GM18505 (cell line): Measurements from ENCODE around the gene NDRG2.
"Not testable (repeated sequence)": the region's sequence is repeated elsewhere in the genome, so short reads cannot be mapped to it uniquely, and the experiment has no call there.

Experiments
- ATAC-seq: cut with Tn5 transposase; IDR thresholded peaks from one replicate; pipeline ENCODE4 v1.9.1; 2021; ENCODE audit not compliant: unreplicated experiment
- POLR2A ChIP-seq: IDR thresholded peaks from 4 replicates; pipeline ENCODE4 v1.6.1; 2011; ENCODE audit warnings: borderline replicate concordance; ENCODE audit not compliant: insufficient read depth, insufficient read length; ENCODE audit errors: extremely low read depth

Gene NDRG2

DNA sequence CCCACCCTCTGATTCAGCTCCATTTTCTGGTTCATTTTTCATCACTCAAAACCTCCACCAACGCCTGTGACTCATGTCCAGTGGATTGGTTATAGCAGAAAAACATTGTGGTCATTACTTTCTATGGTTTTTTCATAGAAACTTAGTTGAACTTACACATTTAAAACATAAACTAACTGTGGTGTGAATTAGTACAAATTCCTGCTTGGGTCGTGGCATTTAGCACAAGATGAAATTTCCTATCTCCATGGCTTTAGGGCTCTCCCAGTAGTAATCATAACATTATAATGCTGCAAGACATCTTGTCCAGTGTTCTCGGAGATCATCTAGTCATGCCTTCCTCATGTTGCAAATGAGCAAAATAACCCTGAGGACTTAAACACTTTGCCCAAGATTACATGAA is 24.4 kb upstream of the NDRG2 start:
- no peak for TF ChIP-seq POLR2A
- ATAC-seq, result no peak

DNA sequence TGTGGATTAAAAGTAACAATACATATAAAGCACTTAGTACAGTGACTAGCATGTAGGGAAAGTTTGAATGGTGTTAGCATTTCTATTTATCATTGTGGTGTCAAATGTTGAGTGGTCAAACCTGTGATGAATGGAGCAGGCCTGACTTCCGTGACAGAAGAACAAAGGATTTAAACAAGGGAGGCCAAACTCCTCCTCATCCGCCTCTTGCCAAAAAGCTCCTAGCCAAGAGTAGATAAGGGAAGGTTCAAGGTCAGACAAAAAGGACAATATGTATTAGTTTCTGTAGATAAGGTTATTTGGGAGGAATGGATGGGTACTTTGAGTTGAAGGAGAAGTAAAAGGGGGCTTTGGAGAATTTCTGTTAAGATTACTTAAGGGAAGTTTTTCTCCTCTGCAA is 23.8 kb upstream of the NDRG2 start:
- no peak for ATAC-seq

DNA sequence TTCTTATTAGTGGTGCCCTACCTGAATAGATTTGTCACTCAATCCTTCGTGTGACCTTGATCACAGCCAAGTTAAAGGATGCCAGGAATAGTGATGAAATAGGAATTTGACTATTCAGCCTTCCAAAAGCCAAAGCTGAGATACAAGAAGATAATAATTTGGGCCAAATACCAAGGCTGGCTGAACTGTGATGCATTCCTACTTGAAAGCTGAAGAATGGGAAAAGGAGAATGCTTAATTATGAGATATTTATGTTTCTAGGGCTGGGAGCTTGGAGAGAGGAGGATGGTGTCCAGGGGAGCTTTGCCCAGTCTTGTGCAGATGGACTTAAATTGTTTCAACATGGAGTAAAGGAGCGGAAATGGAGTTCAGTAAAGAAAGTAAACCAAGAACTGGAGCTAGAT is 22.5 kb upstream of the NDRG2 start:
- TF ChIP-seq POLR2A, result no peak
- ATAC-seq, result no peak

More for the DNA sequence above, 23.8 kb upstream of the NDRG2 start:
- no peak for TF ChIP-seq POLR2A

DNA sequence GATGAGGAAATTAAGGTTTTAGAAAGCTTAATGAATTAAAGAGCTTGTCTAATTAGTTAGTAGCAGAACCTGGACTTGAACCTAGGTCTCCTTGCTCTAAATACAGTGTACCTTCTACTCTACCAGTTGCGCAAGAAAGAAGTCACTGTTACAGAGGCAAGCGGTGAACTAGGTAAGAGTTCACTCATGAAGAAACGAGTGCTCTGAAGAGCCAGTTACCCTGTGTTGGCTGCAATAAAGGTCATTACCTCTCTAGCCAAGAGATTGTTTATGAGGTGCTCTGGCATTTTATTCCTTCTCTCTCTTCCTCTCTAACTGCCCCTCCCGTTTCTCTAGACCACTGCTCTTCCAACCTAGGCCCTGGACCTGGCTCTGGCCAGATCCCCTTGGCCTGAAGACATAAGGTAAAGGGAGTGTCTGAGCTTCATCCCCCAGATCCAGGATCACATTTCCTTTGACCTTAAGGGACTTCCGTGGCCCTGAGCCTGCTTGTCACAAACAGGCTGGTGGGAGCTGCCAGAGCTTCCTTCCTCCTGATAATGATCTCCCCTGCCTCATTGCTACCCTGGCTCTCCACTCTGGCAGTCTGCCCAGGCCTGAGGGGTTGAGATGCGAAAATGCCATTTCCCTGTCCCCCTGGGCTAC is 19.2 kb upstream of the NDRG2 start:
- TF ChIP-seq POLR2A, result no peak
- ATAC-seq, result no peak

DNA sequence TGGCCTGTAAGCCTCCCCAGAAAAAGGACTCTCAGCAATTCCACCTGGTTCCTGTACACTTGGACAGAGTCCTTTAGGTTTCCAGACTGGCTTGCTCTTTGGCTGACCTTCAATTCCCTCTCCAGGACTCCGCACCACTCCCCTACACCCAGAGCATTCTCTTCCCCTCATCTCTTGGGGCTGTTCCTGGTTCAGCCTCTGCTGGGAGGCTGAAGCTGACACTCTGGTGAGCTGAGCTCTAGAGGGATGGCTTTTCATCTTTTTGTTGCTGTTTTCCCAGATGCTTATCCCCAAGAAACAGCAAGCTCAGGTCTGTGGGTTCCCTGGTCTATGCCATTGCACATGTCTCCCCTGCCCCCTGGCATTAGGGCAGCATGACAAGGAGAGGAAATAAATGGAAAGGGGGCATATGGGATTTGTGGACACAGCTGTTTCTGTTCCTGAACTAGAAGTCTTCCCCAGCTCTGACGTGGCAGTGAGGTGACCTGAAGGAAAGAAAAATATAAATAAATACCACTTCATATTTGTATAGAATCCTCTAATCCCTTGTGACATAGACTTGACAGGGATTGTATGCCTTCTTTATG is 18.6 kb upstream of the NDRG2 start:
- ATAC-seq, result no peak
- TF ChIP-seq POLR2A, result no peak

DNA sequence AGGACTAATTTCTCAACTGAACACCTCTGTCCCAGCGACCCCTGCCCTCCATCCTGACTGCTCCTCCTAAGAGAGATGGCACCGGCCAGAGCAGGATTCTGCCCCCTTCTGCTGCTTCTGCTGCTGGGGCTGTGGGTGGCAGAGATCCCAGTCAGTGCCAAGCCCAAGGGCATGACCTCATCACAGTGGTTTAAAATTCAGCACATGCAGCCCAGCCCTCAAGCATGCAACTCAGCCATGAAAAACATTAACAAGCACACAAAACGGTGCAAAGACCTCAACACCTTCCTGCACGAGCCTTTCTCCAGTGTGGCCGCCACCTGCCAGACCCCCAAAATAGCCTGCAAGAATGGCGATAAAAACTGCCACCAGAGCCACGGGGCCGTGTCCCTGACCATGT is 18.1 kb upstream of the NDRG2 start:
- no peak for ATAC-seq
- TF ChIP-seq POLR2A, result no peak

DNA sequence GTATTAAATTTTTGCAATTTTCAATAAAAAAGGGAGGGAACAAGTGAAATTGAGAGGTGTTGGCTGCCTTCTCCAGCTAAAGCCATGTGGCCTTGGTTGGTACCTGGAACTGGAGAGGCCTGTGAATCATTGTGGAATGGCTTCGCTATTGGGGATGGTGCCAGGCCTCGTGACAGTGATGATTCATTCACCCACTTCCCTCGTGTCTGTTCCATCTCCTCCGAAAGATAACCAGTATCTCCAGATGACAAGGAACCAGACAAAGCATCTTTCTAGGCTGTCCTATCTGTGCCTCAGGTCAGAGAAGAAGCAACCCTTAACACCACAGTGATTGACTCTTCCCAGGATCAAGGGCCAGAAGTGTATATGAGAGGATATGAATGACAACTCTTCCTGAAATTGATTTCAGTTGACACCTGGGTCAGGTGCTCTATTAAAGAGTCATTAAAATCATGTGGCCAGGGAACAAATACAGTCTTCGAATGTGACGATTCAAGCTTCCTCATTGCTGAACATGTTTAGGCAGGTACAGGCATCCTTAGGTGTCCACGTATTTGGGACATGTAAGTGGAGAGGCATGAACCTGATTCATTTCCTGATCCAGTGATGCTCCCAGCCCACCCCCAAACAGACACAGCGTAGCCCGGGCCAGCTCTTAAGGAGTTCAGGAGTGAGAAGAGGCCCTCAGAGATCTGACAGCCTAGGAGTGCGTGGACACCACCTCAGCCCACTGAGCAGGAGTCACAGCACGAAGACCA is 17.0 kb upstream of the NDRG2 start, which contains the start of gene RNASE7:
Gene RNASE7 (plus strand): TSS at position 687 of the 758 bp plus-strand sequence. CDS start 631 bp downstream, outside the sequence.
- no peak for ATAC-seq
- TF ChIP-seq POLR2A, result no peak

DNA sequence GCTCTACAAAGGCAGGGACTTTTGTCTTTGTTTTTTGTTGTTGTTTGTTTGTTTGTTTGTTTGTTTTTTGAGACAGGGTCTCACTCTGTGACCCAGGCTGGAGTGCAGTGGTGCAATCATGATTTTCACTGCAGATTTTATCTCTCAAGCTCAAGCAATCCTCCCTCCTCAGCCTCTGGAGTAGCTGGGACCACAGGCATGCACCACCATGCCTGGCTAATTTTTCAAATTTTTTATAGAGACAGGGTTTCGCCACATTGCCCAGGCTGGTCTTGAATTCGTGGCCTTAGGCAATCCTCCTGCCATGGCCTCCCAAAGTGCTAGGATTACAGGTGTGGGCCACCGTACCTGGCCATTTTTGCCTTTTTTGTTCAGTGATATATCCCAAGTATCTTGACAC is 16.1 kb upstream of the NDRG2 start:
- ATAC-seq, result not testable (repeated sequence)

DNA sequence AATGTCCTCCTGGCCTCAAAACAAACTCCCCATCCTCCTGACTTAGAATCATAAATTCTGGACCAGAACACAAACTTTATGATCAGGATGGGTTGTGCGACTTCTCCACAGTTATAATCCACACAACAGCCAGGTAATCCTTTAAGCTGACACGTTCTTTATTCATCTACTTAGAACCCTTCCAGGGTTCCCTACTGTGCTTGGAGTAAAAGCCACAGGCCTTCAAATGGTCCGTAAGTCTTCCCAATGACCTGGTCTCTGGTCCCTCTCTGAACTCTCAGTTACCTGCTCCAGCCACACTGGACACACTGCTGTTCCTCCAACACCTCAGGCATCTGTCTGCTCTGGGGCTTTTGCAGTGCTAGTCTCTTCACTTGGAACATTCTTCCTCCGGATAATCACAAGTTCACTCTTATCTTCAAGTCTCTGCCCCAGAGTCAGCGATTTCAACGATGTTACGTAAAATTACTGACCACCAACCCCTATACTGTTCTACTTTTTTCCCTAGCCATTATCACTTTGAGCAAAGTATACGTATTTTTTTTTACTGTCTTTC is 15.6 kb upstream of the NDRG2 start:
- TF ChIP-seq POLR2A, result no peak
- no peak for ATAC-seq

DNA sequence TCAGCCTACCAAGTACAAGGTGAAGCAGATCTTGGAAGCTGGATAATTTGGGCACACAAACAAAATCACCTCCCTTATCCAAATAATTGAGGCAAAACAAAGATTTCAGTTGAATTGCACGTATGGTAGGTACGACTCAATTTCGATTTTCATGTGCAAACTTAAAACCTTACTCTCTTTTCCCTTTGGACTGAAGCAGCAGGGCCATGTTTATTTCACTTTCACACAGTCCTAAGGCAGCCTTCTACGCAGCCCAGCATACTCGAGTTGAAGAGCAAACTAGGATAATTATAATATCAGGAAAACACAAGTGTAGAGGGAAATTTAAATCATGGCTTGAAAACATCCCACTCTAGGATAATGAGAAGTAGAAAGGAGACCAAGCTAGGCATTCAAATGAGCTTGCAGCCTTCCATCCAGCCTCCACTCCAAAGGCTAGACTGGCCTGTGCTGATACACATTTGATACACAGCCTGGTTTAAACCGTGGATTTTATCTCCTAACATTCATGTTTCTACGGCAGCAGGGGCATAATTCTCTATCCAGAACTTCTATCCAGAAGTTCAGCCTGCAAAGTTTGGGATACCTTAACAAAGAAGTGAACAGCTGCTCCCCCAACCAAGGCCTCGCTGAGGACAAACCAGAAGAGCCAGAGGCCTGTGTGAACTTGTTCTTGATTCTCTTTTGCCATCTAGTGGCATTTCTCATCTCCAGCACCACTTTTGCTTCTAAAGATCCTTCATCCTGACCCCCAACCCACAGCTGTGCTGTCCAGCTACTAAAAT is 14.9 kb upstream of the NDRG2 start:
- no peak for ATAC-seq
- TF ChIP-seq POLR2A, result no peak

DNA sequence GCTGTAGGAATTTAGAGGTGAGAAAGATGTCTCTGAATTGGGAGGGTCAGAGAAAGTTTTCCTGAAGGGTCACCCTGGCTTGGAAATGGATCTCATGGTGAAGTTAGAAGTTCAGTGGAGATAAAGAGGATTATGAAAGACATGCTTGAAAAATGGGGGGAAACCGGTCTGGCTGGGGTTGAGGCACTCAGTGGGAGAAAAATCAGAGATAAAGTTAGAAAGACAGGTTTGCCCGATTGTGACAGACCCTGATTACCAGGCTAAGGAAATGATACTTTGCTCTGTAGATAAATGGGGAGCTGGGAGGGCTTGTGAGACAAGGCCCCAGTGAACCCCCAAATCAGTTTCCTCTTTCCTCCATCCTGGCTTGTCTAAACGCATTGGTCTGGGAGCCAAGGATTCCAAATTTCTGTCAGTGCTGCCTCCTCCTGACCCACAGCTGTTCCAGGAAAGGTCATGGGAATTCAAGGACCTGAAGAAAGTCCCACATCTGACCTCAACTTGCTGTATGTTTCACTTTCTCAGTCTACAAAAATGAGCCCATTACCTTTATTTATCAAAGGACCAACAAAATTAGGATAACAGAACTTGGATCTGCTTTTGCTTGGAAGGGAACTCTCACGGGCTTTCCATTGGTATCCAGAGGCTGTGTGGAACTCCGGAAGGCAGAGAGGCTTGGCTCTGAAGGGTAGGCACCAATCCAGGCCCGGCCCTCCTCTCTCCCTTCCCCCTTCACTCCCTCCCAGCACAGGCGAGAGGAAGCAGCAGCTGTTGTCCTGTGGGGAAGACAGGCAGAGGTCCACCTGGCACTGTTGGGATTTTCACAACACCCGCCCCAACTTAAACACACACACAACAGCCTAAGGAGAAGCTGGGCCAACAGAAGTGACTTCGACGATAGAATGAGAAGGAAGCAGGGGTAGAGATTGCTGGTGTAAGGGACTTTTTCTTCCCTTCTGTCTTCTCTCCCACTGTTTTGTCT is 13.9 kb upstream of the NDRG2 start:
- ATAC-seq, result no peak
- TF ChIP-seq POLR2A, result no peak

DNA sequence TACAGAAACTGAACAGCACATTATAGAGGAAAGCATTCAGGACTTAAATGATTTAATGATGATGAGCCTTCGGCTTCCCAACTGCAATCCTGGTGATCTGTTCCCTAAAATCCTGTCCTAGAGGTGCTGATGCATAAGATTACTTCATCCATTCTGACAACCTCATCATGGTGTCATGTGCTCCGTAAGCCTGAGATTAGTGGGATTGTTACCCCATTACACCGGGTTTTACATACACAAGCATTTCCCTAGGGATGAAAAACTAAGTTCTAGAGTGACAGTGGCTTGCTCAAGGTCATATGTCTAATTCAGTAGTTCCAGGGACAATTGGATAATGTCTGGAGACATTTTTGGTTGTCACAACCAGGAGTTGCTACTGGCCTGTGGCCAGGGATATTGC is 12.3 kb upstream of the NDRG2 start:
- no peak for TF ChIP-seq POLR2A
- no peak for ATAC-seq
